HG02759 (cell line): ENCODE data around the gene TP73.

Source experiments
- ATAC-seq: cut with Tn5 transposase; IDR thresholded peaks from one replicate; pipeline ENCODE4 v1.9.1; 2021; ENCODE audit warnings: mild to moderate bottlenecking, moderate library complexity; ENCODE audit not compliant: unreplicated experiment

The TP73 gene

GRCh38 chr1:3651930-3652547, at the start of gene TP73:
Gene TP73, plus strand, starts transcription at chr1:3652516. Its CDS starts 29,850 bp downstream, at chr1:3682366.
- peak; percentile 23 for ATAC-seq

DNA sequence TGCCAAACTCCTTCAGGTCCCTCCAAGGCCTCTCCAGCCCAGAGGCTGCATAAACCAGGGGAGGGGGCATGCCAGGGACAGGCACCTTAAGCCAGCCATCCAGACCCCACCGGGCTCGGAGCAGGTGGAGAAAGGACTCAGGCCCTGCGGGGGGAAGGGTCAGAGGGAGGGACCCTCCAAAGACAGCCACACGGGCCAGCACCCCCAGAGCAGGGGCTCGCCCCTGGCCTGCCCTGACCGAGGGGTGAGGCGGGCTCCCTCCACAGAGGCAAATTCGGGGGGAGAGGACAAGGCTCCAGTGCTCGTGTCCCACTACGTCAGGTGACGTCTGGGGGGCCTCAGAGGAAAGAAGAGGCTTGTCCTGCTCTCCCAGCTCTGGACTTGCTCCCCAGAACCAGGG, 49.2 kb upstream of the TP73 start:
- no peak for ATAC-seq

GRCh38 chr1:3603571-3604467, 48.5 kb upstream of the TP73 start:
- ATAC-seq = no peak

- ATAC-seq = no peak
These were observed 47.8 kb upstream of the TP73 start for GRCh38 chr1:3604468-3604974.

DNA sequence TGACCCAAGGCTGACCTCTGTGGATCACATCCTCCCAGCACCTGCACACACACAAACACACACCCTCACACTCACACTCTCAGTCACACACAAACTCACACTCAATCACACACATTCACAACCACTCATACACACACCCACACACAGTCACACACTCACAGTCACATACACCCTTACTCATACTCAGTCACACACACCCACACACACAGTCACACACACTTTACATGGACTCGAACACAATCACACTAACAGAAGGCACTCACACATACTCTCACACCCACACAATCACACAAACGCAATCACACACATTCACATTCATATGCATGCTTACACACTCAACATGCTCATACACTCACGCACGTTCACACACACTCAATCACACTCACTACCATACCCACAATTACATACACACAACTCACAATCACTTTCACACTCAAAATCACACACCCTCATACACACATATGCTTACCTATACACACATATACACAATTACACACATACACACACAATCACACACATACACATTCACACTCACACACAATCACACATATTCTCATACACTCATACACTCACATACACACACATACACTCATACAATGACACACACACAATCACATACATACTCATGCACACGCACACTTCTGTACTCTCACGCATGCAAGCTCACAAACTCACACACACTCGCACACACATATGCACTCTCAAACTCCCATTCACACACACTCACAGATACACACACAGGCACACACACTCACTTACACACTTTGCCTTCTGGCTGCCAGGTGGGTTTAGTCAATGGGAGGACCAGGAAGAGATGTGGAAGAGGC, 47.1 kb upstream of the TP73 start:
- no peak for ATAC-seq

DNA sequence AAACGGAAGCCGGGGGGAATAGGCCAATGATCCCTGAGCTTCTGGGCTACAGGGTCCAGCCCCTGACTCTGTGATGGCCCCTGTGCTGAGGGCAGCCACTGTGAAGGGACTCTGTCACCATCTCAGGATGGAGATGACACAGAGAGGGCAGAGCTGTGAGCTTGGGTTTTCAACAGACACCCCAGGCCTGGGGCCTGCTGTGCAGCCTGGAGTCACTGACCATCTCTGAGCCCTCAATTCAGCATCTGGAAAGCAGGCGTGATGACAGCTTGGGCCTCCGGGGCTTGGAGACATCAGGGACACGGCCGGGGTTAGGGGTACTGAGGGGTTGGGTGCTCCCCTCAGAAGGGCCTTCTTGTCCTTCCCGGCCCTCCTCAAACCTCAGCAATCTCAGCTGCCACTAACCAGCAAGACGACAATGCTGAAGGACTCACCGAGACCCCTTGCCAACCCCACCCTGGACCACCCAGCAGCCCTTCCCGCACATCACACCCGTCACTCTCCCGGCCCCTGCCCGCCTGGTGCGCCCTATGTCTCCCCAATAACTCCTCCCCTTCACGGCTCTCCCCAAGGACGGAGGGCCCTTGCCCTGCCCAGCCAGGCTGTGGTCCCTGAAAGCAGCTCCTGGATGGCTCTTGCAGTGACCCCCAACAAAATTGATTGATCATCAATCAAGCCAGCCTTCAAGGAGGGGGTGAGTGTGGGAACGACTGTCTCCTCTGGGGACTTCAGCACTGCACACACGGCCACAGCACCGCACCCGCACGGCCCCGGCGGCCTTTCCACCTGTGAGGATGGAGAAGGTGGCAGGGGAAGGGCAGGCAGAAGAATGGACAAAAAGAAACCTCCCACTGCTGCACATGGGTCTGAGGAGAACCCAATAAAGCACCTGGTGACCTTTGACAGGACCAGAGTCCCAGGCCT, 45.3 kb upstream of the TP73 start:
- no peak for ATAC-seq

DNA sequence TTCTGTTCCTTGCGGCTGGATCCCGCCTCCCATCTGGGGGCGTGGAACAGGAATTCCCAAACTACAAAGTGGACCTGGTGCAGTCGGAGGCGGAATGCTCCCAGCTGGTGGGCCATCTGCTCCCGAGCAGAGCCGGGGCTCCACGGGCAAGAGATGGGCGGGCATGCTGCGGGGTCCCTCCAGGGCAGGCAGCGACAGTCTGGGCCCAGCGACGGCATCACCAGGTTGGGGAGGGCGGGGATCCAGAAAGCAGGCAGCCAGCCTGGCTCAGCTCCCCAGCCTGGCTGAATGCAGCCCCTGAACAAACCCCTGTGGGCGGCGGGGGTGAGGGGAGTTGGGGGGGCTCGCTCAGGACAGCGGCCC, 44.6 kb upstream of the TP73 start:
- ATAC-seq = no peak

DNA sequence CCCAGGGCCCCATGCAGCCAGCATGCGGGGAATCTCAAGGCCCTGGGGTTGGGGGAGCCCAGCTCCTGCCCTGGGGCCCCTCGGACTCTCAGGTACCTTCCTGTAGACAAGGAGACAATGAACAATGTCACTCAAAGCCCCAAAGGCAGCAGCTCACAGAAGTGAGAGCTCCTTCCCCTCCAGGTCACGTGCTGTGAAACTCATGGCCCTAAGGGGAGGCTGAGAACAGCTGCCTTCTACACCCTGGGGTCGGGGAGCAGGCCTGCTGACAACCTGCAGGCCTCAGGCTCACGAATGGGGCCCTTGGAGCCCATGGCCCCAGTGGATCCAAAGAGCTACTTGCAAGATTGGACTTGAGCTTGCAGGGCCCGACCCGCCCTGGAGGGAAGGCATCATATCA, 44.2 kb upstream of the TP73 start:
- no peak for ATAC-seq

GRCh38 chr1:3609016-3609768, 43.1 kb upstream of the TP73 start:
- no peak for ATAC-seq

DNA sequence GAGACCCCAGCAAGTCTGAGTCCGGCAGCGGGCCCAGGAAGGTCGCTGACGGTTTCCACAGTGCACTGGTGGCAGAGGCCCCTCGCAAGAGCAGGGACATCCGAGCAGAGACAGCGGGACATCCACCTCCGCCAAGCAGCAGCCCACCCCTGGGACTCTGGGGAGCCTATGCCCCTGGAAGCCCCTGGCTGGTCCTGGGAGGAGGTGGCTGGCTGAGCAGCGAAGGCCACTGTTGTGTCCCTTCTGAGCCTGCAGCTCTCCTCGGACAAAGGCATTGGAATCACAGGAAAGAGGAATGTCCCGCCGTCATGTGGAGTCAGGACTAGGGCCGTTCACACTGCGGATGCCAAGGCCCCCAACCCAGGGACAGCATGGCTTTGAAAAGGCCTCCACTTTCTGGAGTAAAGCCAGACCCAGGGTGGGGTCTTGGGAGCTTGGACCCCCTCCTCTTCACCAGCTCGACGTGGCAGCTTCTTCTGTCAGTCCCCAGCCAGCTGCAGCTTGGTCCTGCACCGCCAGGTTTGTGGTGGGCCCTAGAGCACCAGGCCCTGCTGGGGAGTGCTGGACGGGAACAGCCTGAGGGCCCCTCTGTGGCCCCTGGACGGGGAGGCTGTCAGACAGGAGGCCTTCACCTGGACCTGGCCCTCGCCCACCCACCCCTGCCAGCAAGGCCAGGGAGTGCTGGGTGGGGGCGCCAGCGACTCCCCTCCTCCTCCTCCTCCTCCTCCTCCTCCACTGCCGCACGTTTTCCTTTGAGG, 42.4 kb upstream of the TP73 start:
- no peak for ATAC-seq

DNA sequence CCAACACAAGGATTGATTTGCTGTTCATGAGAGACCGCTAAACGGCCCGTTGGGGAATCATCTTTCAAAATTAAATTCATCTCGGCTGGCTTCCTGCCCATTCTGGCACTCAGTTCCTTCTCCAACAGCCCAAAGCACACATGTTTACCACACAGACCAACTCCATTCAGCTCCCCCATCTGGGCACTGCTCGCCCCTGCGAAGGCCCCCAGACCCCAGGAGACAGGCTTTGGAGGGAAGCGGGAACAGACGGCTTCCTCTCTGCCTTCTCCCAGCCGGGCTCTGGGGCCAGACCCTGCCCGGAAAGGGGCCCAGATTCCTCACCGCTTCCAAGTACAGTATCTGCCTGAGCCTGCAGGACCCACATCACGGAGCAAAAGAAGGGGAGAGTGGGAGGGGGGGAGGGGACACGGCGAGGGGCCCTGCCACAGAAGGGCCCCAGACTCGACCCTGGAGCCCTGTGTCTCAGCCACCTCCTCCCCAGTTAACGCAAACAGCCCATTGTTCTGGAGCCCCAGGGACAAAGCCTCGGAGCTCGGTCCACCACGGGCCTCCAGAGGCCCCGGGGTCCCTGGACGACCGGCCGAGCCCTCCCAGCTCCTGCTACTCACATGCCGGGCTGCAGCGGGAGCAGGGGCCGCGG, 41.7 kb upstream of the TP73 start:
- no peak for ATAC-seq

DNA sequence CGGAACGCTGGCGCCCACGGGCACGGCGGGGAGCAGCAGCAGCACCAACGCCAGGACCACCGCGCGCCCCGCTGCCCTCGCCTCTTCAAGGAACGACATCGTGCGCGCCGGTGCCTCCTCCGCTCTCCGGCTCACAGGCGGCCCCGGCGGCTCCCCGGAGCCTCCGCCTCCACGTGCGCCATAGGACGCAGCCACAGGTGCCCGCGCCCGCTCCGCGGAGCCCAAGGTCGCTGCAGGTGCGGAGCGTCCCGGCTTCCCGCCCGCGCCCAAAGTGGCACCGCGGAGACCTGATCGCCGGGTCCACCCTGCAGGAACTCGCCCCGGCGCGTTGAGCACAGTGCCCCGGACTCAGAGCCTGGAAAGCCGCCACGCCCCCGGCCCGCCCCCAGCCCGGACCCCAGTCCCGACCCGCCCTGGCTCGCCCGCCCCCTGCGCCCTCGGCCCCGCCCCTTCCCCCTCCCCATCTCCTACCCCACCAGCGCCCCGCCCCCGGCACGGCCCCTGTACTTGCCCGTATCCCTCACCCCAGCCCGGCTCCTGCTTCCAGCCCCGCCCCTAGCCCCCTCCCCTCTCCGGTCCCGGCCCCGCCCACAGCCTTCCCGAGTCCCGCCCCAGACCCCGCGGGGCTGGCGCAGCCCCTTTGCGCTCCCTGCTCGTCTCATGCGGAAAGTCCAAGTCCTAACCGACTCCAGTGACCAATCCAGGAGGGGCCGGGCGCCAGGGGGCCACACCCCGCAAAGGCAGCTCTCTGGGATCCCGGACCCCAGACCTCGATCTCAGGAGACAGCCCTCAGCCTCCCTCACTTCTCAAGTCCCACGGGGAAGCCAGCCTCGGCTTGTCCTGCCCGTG, 40.9 kb upstream of the TP73 start, which contains the start of gene MEGF6:
MEGF6 (minus strand) TSS at position 339 of the 850 bp plus-strand sequence; CDS start at position 99, 240 bp downstream.
- no peak for ATAC-seq

GRCh38 chr1:3612123-3612522, 40.2 kb upstream of the TP73 start:
- ATAC-seq = no peak

- ATAC-seq = no peak
These were observed 37.3 kb upstream of the TP73 start for GRCh38 chr1:3614755-3615742.

GRCh38 chr1:3616861-3617260, 35.5 kb upstream of the TP73 start:
- no peak for ATAC-seq

GRCh38 chr1:3617806-3618345, 34.4 kb upstream of the TP73 start:
- ATAC-seq = no peak
